ENCODE results near the gene RNU6-9.

RNU6-9 gene

GRCh38 chr19:937259-937694, 44.0 kb downstream of the RNU6-9 start:
- DNase-seq, result peak; percentile 52

GRCh38 chr19:938233-938923, 45.1 kb downstream of the RNU6-9 start:
- DNase-seq, result no peak

GRCh38 chr19:939439-939838, 46.2 kb downstream of the RNU6-9 start:
- DNase-seq, result no peak

GRCh38 chr19:939922-940321, 46.6 kb downstream of the RNU6-9 start:
- DNase-seq, result no peak

GRCh38 chr19:940591-941291, 47.5 kb downstream of the RNU6-9 start:
- peak; percentile 86 for DNase-seq

GRCh38 chr19:941292-942132, 48.2 kb downstream of the RNU6-9 start:
- no peak for DNase-seq

GRCh38 chr19:942133-942645, 48.9 kb downstream of the RNU6-9 start:
- DNase-seq, result no peak
